HepG2 (cell line): Measurements from ENCODE around the gene SDC4. TPM values are rescaled to one million over a fixed set of nuclear protein-coding genes. Genes with fewer than 3 reads are reported as not detected.

Experiments
- ARNT ChIP-seq: fragments of 450-650 bp; IDR thresholded peaks from 2 replicates; pipeline ENCODE4 v1.6.1; 2017
- ATF3 ChIP-seq: sonication (generic); formaldehyde crosslinking; IDR thresholded peaks from 2 replicates; pipeline ENCODE4 v1.4.0; 2020; ENCODE audit warnings: missing genetic modification reagents
- BCL6 ChIP-seq: IDR thresholded peaks from 2 replicates; pipeline ENCODE4 v1.6.1; 2016; ENCODE audit warnings: missing genetic modification reagents, missing compliant biosample characterization
- CREBL2 ChIP-seq: sonication (generic); formaldehyde crosslinking; IDR thresholded peaks from 2 replicates; pipeline ENCODE4 v1.8.1; 2023; ENCODE audit warnings: missing genetic modification reagents, mild to moderate bottlenecking, borderline replicate concordance
- ELF3 ChIP-seq: IDR thresholded peaks from 2 replicates; pipeline ENCODE4 v1.6.1; 2016; ENCODE audit warnings: missing genetic modification reagents, missing compliant biosample characterization
- FOXA1 ChIP-seq, 2 experiments: fragments of 450-650 bp in 1 of 2; sonication (generic) in 1 of 2; formaldehyde crosslinking in 1 of 2; IDR thresholded peaks; 2 replicates each; pipeline versions ENCODE4 v1.4.0 to v1.6.1; 2016 to 2020; ENCODE audit warnings: missing genetic modification reagents in 1 of 2
- FOXP1 ChIP-seq, 2 experiments: fragments of 450-650 bp in 1 of 2; IDR thresholded peaks; 2 replicates each; pipeline ENCODE4 v1.6.1; 2017 to 2018; ENCODE audit warnings: antibody characterized with exemption in 1 of 2
- MAFK ChIP-seq, 2 experiments: IDR thresholded peaks in 1 of 2; conservative IDR thresholded peaks in 1 of 2; 2 replicates each; pipeline ENCODE4 v1.6.1; 2011; ENCODE audit warnings: improper control_type of control experiment in 2 of 2, low read length in 2 of 2
- NFRKB ChIP-seq: fragments of 450-650 bp; IDR thresholded peaks from 2 replicates; pipeline ENCODE4 v1.6.1; 2017
- PAWR ChIP-seq: sonication (generic); formaldehyde crosslinking; IDR thresholded peaks from 2 replicates; pipeline ENCODE4 v1.4.0; 2020; ENCODE audit warnings: missing genetic modification reagents, mild to moderate bottlenecking, borderline replicate concordance
- PLRG1 ChIP-seq: fragments of 450-650 bp; conservative IDR thresholded peaks from 2 replicates; pipeline ENCODE4 v1.6.1; 2016
- RBM39 ChIP-seq: fragments of 200-400 bp; formaldehyde crosslinking; IDR thresholded peaks from one replicate; pipeline ENCODE4 v1.6.1; 2018; ENCODE audit warnings: antibody characterized with exemption, mild to moderate bottlenecking, low read depth, low read length; ENCODE audit not compliant: poor library complexity, severe bottlenecking
- RNF2 ChIP-seq: fragments of 450-650 bp; conservative IDR thresholded peaks from 2 replicates; pipeline ENCODE4 v1.6.1; 2016; ENCODE audit warnings: low read depth
- SMARCC2 ChIP-seq: fragments of 450-650 bp; IDR thresholded peaks from 2 replicates; pipeline ENCODE4 v1.6.1; 2017; ENCODE audit warnings: antibody characterized with exemption, mild to moderate bottlenecking
- ZC3H13 ChIP-seq: sonication (generic); formaldehyde crosslinking; IDR thresholded peaks from 2 replicates; pipeline ENCODE4 v1.8.1; 2023; ENCODE audit warnings: mild to moderate bottlenecking, missing genetic modification reagents, moderate library complexity
- ZIK1 ChIP-seq: sonication (generic); formaldehyde crosslinking; IDR thresholded peaks from 2 replicates; pipeline ENCODE4 v1.5.0; 2020; ENCODE audit warnings: mild to moderate bottlenecking, low read depth, missing genetic modification reagents, borderline replicate concordance
- ZNF160 ChIP-seq: sonication (generic); formaldehyde crosslinking; IDR thresholded peaks from 2 replicates; pipeline ENCODE4 v1.8.0; 2022; ENCODE audit warnings: mild to moderate bottlenecking, inconsistent platforms, missing genetic modification reagents
- ZNF263 ChIP-seq: sonication (generic); formaldehyde crosslinking; IDR thresholded peaks from 2 replicates; pipeline ENCODE4 v1.4.0; 2020; ENCODE audit warnings: missing genetic modification reagents
- ZNF407 ChIP-seq: sonication (generic); formaldehyde crosslinking; IDR thresholded peaks from one replicate; pipeline ENCODE4 v1.5.1; 2020; ENCODE audit warnings: mild to moderate bottlenecking, missing genetic modification reagents; ENCODE audit errors: not compliant biosample characterization
- ZNF430 ChIP-seq: sonication (generic); formaldehyde crosslinking; IDR thresholded peaks from 2 replicates; pipeline ENCODE4 v1.9.0; 2021; ENCODE audit warnings: mild to moderate bottlenecking, missing genetic modification reagents
- ZNF441 ChIP-seq: sonication (generic); formaldehyde crosslinking; IDR thresholded peaks from 2 replicates; pipeline ENCODE4 v1.7.0; 2021; ENCODE audit warnings: missing genetic modification reagents, borderline replicate concordance
- ZNF546 ChIP-seq: sonication (generic); formaldehyde crosslinking; conservative IDR thresholded peaks from 2 replicates; pipeline ENCODE4 v1.8.1; 2023; ENCODE audit warnings: mild to moderate bottlenecking, missing genetic modification reagents
- ZSCAN31 ChIP-seq: sonication (generic); formaldehyde crosslinking; IDR thresholded peaks from 2 replicates; pipeline ENCODE4 v1.5.0; 2020; ENCODE audit warnings: low read depth, mild to moderate bottlenecking, missing genetic modification reagents
- polyA plus RNA-seq, 8 experiments: library from polyadenylated mRNA; depleted of rRNA in 3 of 8; stranded (reverse) in 7 of 8; unstranded in 1 of 8; fragments of >200 nt; fragmentation: Illumina TruSeq in 4 of 8; extraction: Trizol in 4 of 8; gene quantifications; 2 replicates each; pipeline versions ENCODE4 v1.2.1 to v1.2.3, GENCODE V29; 2011 to 2016; ENCODE audit warnings: low read depth in 4 of 8, missing spikeins in 1 of 8, mixed read lengths in 1 of 8; ENCODE audit not compliant: insufficient read depth in 1 of 8
- total RNA-seq, 5 experiments: library from RNA; depleted of rRNA; stranded (reverse); fragments of >200 nt; fragmentation: Illumina TruSeq; extraction: Trizol; gene quantifications; 2 replicates each; pipeline ENCODE4 v1.2.3, GENCODE V29; 2016; ENCODE audit warnings: low read depth in 1 of 5

The SDC4 gene
- total and polyA plus RNA-seq, 2 of the 13 experiments (the other 11 are each of a cell fraction or from before 2014, with no cell fraction given), result 49.0 to 65.1 TPM

GRCh38 chr20:45282700-45283550, 65.3 kb downstream of the SDC4 start (continued):
- TF ChIP-seq FOXP1 (IDR thresholded peaks at IDR 0.05) (peak; percentile 70; the same call in 1 of the 2 replicates), FOXP1 (CRISPR knock-in tag; IDR thresholded peaks at IDR 0.05) (no peak), ATF3 (no peak), RNF2 (no peak), ZSCAN31 (no peak), ZNF263 (CRISPR knock-in tag) (no peak), ZNF430 (CRISPR knock-in tag) (no peak), NFRKB (peak; percentile 54; the same call in 1 of the 2 replicates), ZNF546 (no peak), ELF3 (CRISPR knock-in tag) (no peak), CREBL2 (no peak), PLRG1 (peak; percentile 95; the same call in 1 of the 2 replicates), ARNT (0 out of 2 replicates have a peak, but pooled peaks have one; percentile 64), ZNF441 (CRISPR knock-in tag) (no peak), MAFK (conservative IDR thresholded peaks at IDR 0.05 in 1 of 2, IDR thresholded peaks at IDR 0.05 in 1 of 2; ENCODE audit: low read length in 2 of 2) (no peak), BCL6 (CRISPR knock-in tag) (no peak), SMARCC2 (no peak), ZNF160 (CRISPR knock-in tag) (no peak), PAWR (CRISPR knock-in tag) (no peak), RBM39 (no peak), FOXA1 (IDR thresholded peaks at IDR 0.05) (peak; percentile 76), FOXA1 (CRISPR knock-in tag; IDR thresholded peaks at IDR 0.05) (no peak), ZNF407 (CRISPR knock-in tag) (no peak), ZIK1 (CRISPR knock-in tag) (no peak), ZC3H13 (CRISPR knock-in tag) (no peak)
